Bone marrow (tissue), 2 donors: Measurements from ENCODE around the gene LSAMP.

ENCODE experiments used
- DNase-seq, 2 donors: peaks; one replicate each; lab custom pipeline; 2025; lab: John Stamatoyannopoulos, UW

LSAMP gene

DNA sequence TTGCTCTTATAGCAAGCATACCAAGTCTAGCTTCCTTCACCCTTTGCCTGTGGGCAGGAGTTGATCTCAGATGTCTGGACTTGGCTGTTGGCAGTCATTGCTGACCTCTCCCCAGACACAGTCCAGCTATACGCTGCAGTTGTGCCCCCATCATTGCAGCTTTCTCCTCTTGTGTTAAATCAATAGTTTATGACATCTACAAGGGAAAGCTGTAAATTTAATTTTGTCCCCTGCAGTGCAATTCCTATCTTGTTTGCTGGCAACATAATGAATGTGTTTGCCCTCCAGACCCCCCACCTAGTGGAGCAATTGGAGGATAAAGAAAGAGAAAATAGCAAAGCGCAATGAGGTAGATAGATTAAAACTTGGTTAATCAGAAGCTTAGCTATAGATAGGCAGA, 280.2 kb downstream of the LSAMP start:
- no peak for DNase-seq

DNA sequence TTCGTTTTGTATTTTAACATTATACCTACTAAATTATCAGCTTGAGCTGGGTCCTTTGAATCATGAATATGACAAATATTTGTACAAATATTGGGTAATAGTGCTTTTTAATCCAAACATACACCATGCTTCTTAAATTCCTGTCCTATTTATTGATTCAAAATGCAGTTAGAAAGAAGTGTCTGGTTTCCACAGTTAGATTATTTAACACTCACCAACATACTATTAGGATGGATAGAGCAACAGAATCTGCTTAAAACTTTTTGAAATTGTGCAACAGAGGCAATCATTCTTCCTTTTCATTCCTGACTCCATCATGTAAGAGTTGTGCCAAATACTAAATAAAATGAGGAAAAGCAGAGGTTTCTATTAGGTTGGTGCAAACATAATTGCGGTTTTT, 281.2 kb downstream of the LSAMP start:
- DNase-seq, result no peak

DNA sequence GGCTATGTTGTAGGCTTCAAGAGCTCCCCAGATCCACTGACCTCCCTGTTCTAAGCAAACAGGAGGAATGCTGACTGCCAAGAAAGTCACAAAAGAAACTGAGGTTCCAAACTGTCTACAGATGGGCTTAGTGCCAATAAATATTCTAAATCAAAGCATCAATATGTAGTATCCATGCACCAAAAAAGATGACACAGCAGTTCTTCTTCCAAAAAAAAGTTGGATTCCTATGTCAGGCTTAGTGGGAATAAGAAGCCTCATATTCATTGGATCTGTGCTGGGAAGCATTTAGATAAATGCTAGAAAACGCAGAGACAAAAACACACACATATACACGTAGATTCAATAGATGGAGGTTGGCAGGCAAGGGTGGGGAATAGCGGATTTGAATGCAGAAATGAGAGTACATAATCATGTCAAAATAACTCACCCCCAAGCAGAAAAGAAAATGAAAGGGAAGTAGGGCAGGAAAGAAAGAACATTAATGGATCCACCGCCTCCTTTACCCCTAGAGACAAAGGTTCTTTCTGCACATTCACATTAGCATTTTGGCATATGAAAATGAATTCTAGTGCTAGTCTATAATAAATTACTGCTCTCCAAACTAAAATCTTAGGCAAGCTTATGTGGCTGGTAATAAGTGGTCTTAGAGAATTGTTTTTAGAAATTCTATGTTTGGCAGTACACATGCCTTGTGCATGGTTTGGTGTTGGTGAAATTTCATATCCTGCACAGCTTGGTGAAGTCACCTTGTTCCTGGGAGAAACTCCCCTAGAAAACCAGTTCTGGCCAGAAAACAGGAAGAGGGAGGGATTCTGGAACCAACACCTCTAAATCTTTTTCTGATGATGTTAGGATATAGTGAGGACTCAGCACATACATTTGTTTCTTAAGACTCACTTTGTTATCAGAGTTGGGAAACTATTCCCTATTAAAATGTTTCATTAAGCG, 283.4 kb downstream of the LSAMP start:
- DNase-seq, result no peak

DNA sequence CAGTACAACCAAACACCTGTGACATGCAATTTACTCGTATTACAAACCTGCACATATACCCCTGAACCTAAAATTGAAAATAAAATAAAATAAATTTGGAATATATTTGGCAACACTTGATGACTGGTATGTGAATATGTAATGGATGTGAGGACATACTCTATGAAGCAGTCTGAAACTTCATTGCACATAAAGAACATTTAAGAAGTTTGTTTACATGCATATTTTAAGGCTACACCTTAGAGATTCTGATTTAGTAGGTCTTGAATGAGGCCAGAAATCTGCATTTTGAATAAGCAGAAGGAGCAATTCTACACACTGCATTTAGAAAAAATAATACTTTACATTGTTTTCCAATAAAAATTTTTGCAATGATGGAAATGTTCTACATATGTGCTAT, 284.7 kb downstream of the LSAMP start:
- DNase-seq, result no peak

DNA sequence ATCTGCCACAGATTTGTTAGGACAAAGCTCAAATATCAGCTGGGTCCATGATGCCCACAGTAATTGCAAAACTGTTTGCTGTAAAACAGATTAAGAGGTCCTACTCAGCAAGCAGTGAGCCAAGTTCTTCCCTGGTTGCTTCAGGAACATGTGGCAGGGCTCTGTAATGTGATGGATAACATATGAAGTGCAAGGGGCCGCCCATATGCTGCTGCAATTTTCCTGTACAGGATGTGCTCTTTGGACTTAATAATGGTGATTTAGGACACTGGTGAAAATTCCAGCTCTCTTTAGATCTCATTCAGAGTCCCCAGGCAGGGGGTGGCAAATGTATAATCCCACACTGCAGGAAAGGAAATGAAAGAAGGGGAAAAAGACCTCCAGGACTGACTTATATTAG, 289.4 kb downstream of the LSAMP start:
- DNase-seq, result no peak

DNA sequence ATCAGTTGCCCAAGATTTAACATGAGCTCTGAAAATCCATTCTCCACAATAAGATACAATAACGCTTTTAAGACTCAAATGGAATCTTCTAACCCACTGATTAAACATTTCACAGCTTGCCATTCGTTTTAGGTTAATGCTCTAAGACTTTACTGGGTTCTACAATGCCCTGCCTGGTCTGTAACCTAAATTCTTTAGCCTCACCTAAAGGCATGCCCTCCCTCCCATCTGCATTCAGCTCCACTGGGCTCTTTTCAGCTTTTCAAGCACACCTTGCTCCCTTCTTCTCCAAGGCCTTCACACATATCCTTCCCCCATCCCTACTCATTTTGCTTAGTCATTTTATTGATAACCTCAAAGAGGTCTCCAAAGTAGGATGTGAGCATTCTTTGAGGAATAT, 290.9 kb downstream of the LSAMP start:
- no peak for DNase-seq

DNA sequence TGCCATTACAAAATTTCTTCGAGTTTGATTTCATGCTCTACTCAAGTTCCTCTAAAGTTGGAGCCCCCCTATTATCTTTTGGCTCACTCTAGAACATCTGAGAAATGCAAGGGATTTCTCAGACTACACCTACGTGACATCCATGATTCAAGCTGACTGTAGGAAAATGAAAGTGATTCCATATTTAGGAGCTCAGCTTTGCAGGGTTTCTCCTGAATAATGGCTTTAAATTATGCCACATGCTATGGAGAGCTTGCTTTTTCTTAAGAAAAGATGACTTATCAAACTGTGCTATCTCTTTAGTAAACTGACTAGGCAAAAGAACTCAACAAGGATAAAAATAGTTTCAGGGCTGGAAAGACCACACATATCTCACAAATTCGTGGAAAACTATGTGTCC, 292.1 kb downstream of the LSAMP start:
- DNase-seq, result no peak

DNA sequence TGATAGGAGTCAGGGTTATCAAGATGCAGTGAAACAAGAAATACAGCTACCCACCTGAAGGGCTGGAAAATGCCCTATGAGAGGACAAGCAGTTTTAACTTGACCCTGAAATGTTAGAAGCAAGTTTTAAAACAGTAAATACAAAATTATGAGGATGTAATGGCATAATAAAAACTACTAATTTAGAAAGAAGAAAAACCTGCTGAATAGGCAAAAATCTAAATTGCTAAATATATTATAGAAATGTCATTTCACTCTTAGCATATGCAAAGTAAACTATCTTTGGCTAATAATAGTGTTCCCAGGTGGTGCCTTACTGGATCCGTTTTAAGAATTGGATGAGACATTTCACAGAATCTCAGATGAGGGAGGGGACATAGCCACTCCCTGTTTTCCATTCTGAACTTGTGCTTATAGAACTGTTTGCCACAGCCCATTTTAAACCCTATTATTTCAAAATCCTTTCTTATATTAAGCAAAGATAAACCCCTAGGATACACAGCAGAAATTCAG, 294.6 kb downstream of the LSAMP start:
- DNase-seq, result no peak

DNA sequence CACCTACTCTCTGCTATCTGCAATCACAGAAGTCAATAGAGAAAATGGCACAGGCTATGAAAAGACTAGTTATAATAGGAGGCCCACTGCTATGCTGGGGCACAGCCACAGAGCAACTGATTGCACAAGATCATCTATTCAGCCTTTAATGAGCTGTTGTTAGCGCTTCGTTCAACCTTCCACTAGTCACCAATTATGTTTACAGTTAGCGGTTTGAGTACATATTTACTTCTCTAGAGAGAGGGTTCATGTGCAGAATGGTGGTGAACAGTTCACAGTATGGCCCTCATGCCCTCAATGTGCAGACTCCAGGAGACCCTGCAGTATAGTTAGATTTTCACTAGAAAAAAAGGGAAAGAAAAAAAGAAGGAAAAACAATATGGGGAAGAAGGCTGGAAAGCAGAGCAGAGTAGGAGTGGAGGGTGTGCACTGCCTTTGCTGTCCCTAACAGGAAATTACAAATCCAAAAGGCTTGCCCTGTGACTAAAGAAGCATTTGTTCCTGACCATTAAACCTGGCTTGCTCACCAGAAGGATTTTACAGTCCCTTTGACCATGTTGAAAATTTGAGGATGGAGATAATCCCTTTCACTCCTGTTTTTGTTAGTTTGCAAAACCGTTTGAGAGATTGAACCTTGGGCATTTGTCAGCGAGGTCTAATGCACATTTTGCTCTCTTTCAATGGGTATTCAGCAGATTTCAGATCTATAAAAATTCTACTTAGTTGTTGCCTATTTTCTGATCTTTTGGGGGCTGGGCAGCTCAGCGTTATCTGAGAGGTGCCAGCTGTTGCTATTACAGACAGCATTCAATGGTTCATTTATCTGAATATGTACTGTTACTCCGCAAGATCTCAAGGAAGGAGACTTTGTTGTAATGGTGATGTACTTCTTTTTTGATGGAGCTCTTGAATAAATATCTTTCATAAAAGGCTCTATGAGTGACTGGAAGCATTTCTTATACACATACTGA, 296.1 kb downstream of the LSAMP start:
- DNase-seq, result no peak

DNA sequence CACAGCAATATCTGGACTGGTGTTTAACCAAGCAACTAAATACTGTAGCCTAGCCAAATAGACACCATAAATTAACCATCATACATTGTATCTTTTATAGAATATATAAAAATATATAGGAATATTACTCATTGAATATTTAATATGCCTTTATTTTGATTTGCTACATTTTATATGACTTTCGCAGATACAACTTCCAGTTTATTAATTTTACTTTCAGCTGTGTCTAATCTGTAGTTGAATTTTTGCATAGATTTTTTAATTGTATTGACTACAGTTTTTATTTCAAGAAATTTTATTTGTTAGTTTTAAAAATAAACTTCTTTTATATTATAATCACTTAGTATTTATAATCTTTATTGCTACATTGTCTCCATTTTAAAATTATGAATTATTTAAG, 299.7 kb downstream of the LSAMP start:
- no peak for DNase-seq

DNA sequence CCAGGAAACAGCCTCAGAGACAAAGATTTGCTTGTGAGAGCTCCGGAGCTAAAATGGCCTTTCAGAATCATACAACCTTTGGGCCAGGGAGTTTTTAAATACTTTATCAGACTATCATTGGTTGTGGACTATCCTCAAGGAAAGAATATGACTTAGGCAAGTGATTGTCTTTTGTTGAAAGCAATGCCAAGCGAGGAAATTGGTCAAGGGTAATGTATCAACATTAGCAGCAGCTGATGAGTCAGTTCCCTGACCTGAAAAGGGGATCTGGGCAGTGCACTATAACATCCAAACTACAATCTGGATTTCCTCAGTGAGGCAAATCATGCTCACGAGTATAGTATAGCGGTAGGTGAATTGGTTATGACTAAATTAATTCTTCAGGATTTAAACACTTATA, 303.6 kb downstream of the LSAMP start:
- DNase-seq, result no peak

DNA sequence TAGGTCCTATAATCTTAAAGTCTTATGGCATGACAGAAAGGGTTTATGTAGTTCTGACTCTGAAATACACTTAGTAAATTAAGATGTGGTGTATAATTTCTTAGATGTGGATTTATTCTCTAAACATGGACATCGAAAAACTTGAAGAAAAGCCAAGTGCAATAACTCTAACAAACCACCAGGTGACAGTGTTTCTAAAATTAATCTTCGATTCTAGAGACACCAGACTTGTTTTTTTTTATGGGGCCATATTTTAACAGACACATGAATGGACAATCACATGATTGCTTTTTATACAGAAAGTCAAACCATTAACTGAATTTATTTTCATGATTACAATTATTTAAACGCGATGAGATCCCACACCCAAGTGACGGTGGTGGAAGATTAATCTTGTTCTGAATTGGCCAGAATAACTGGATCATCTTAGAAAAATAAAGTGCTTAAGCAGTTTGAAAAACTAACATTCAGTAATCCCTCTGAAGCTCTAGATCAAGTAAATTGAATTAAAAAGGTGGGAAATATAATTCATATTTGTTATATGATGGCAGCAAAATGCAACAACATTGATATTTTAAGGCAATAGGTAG, 305.1 kb downstream of the LSAMP start:
- no peak for DNase-seq

DNA sequence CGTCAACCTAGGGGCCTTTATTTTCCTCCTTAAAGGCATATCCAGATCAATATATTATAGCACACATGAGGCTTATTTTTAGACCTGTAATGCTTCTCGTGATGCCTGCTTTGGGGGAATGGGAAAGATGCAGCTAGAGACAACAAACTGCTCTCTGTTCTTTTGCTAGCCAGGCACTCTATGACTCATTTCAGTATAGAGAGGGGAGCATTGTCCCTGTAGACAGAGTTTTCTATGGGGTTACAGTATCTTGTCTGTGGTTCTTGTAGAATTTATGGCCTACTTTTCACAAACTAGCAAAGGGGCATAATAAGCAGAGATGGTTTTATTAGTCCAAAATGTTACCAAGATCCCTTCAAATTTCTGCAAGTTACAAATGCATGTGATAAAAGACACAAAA, 305.6 kb downstream of the LSAMP start:
- no peak for DNase-seq

DNA sequence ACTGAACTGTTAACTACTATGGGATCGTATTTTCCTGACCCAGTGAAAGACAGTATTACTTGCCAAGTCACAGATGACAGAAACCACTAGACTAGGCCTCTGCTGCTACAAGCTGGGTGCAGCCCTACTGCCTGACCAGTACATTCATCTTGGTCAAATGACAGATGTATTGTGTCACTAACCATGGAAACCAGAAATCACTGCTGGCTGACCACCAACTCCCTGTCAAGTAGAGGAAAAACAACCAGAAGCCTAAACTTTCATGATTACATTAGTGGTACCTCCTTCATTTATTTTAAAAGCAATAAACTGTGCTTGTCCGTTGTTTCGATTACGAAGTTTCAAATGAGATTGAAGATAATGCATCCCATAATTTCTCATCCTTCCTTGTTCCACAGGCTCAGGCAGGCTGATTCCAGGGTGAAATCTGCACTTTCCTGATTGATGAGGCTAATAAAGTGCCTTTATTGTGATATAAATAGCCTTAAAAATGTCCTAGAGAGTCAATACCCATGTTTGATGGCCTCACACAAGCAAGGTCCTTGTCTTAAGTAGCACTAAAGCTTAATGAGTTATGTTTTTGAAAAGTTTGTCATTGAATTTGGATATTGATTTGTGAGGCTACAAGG, 309.7 kb downstream of the LSAMP start:
- no peak for DNase-seq

DNA sequence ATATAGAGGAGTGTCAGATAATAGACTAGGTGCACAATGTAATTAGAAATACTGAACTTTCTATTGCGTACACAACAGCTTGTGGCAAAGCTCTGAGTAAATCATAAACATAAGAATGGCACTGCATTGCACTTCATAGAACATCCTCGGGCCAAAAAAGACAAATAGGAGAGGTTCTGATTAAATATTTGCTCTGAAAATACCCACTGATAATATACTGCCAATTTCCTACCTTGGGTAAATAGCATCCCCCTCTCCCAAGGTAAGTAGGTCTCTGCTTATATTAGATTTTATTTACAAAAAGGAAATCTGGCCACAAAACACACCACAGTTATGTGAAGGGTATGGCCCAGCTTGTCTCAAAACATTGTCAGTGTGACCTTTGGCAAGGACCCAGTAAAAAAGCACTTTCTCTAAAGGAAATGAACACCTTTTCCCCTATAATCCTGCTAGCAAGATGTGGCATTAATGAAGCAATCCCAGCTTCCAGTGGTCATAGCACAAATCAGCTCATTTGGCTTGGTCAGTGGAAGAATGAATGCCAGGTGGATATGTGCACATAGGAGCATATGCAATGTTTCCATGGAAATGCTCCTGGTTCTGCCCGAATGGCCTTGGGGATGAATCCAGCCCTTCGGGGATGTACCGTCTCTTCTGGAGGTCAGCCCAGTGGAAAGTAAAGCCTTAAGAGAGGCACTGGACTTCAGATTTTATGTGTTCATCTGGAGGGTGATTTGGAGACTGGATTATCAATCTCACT, 315.9 kb downstream of the LSAMP start:
- no peak for DNase-seq

DNA sequence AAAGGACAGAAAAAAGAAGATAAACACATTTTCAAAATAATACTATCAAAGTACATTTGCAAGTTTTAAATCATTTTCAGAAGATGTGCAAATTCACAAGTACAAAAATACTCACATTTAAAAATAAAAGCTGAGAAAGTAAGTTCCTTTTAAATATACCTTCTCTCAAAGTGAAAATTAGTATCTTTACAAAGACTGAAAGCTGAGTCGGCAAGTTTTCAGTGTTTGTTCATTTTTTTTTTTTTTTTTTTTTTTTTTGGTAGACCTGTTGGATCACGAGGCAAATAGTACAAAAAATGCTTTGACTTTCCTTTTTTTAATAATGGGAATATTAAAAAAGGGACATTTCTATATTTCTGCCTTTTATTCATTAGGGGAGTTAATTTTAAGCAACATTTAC, 317.8 kb downstream of the LSAMP start:
- no peak for DNase-seq

DNA sequence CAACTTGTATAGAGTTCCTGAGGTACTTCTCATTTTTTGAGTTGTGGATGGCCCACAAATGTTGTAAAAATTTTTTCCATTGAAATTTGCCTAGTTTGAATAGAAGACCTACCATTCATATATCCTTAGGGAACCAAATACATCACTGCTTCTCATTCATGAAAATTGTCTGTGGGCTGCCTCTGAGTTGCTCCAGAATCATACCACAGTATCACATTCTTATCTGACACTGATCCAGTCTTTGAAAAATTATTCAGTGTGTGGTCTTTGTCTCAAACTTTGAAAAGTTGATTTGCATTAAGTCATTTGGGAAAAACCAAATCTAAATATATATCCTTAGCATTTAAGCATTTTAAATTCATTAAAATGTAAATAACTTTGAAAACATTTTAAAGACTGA, 321.1 kb downstream of the LSAMP start:
- no peak for DNase-seq

DNA sequence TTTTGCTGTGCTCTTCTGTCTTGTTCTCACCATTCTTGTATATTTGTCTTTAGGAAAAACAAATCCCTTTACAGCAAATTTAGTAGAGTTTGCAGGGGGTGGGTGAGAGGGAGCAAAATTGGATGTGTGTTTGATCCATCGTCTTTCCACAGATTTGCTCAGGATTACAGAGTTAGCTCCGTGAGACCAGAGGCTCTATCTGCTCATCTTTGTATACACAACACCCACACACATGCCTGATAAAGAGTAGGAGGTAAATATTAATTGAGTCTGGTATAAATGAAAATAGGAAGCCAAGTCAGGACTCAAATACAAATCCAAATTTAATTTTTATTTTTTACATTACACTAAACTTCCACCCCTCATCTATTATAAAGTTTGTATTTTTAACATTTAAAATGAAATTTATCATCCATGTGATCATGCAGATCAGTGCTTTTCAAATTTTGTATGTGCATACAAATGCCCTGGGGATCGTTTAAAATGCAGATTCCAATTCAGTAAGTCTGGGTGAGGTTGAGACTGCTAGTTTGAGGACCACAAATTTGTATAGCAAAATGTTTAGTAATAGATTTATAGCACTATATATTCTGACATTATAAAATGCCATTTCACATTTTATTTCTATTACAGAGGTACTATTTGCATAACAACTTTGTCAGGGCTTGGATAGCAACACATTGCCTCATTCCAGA, 326.7 kb downstream of the LSAMP start:
- DNase-seq, result no peak

DNA sequence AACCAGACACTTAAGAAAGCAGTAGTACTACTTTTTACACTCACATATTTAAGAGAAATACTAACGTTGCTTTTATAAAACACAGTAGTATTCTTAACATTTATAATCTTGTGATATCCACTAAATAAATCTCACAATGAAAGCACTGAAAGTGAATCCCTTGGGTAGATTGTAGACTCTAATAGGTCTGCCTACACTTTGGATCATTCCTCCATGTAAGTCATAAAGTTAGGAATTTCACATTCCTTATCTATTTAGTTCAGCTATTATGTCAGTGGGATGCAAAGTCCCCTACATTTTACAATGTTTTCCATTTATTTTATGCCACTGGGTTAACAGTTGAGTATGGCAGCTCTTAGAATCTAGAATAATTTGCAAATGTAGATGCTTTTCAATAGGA, 330.7 kb downstream of the LSAMP start:
- no peak for DNase-seq

DNA sequence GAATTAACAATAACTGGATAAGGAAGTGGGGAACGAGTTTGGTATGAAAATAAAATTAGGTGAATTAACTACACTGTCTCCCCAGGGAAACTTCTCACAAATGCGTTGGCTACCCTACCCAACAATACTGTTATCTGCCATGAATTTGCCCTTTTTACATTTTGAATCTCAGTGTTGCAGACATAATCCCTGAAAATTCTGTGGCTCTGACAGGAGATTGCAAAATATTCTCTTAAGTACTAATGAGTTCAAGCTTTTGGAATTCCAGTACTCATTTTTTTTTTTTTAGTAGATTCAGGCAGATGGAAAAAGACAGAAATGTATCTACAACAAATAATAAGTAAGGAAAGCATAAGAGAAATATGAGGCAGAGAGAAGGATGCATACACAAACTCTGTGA, 332.6 kb downstream of the LSAMP start:
- no peak for DNase-seq
